Liver (tissue), 3 donors: Measurements from ENCODE around the gene KIF3C.

Experiments used
- HNF4G ChIP-seq: IDR thresholded peaks from 2 replicates; pipeline ENCODE4 v1.6.1; 2016; ENCODE audit warnings: antibody characterized with exemption
- TF ChIP-seq, protein P1 (sequence below): fragments of 150-350 bp; IDR thresholded peaks from 2 replicates; pipeline ENCODE4 v1.5.1; 2017; ENCODE audit warnings: improper control_type of control experiment, low read depth, low read length; ENCODE audit not compliant: missing input control
- TF ChIP-seq, protein P2 (sequence below): IDR thresholded peaks from 2 replicates; pipeline ENCODE4 v1.6.1; 2016; ENCODE audit warnings: antibody characterized with exemption
- donor health status: healthy.
- donor health status: healthy.

DNA sequence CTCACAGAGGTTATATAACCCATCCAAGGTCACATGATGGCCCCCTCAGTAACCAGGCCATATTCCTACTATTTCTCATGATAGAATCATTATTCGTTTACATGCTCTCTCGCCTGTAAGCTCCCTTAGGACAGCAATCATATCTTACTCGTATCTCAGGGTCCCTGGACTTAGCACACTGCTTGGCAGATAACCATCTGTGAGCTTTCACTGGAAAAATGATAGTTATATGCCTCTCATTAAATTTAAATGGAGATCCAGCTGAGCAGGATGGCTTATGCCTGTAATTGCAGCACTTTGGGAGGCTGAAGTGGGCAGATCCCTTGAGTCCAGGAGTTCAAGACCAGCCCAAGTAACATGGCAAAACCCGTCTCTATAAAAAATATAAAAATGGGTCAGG is 21.9 kb downstream of the KIF3C start:
- TF ChIP-seq, protein P1, sequence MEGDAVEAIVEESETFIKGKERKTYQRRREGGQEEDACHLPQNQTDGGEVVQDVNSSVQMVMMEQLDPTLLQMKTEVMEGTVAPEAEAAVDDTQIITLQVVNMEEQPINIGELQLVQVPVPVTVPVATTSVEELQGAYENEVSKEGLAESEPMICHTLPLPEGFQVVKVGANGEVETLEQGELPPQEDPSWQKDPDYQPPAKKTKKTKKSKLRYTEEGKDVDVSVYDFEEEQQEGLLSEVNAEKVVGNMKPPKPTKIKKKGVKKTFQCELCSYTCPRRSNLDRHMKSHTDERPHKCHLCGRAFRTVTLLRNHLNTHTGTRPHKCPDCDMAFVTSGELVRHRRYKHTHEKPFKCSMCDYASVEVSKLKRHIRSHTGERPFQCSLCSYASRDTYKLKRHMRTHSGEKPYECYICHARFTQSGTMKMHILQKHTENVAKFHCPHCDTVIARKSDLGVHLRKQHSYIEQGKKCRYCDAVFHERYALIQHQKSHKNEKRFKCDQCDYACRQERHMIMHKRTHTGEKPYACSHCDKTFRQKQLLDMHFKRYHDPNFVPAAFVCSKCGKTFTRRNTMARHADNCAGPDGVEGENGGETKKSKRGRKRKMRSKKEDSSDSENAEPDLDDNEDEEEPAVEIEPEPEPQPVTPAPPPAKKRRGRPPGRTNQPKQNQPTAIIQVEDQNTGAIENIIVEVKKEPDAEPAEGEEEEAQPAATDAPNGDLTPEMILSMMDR = no peak
- TF ChIP-seq, protein P2, sequence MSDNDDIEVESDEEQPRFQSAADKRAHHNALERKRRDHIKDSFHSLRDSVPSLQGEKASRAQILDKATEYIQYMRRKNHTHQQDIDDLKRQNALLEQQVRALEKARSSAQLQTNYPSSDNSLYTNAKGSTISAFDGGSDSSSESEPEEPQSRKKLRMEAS = no peak
- no peak for TF ChIP-seq HNF4G
